A549 treated with CORT108297 at 1 μM for 4 hours (cell line): ENCODE data around the gene ZNF763. TPM values are rescaled to one million over a fixed set of nuclear protein-coding genes. Genes with fewer than 3 reads are reported as not detected.

Experiments used
- total RNA-seq: library from RNA; stranded (reverse); fragments of 200-300 nt; extraction: Qiagen RNA extraction; gene quantifications from 5 replicates; pipeline ENCODE4 v1.2.3, GENCODE V29; 2022

ZNF763 gene
- not detected in 5 replicates for total RNA-seq

DNA sequence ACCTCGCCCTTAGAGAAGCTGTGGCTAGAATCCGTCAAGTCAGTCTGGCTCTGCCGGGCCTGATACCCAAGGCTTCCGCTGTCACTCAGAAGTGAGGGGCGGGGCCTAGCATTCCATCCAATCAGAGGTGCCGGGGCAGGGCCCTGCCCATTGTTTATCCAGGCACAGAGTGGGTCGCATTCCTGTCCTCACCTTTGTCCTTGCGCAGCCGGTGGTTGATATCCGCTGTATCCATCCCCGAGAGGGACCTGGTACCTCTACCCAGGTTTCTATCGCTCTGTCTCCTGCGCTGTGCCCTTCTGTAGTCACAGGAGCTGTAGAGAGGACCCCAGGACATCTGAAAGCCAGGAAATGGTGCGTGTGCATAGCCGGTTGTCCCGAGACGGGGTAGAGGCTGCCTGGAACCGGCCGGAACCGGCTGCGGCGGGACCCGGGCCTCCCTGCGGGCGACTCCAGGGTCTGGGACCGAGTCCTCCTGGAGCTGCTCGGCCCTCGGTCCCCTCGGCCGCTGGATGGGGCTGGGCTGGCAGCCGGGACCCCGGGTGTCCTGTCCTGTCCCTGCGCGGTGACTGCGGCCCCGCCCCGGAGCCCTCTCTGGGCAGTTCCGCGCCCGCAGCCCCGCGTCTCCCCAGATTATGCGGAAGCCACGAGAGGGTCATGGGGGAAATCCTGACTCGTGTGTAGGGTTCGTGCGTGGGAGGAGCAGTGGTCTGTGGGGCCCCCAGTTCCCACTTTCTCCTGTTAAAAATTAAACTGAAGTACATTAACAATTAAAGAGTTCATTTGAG, at the start of gene ZNF763:
Gene ZNF763, plus strand, starts transcription at position 183 of the 788 bp plus-strand sequence. Its CDS starts 169 bp downstream, at position 352.

DNA sequence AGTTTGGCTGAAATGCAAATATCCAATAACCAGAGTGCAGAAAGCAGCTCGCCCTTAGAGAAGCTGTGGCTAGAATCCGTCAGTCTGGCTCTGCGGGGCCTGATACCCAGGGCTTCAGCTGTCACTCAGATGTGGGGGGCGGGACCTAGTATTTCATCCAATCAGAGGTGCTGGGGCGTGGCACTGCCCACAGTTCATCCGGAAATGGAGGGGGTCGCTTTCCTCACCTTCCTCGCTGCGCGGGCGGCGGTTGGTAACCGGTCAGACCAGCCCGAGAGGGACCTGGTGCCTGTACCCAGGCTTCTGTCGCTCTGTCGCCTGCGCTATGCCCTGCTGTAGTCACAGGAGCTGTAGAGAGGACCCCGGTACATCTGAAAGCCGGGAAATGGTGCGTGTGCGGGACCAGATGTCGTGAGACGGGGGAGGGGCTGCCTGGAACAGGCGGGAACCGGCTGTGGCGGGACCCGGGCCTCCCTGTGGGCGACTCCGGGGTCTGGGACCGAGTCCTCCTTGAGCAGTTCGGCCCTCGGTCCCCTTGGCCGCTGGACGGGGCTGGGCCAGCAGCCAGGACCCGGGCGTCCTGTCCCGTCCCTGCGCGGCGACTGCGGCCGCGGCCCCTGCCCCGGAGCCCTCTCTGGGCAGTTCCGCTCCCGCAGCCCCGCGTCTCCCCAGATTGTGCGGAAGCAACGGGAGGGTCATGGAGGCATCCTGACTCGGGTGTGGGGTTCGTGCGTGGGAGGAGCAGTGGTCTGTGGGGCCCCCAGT, 39.8 kb upstream of the ZNF763 start, which contains the start of gene ZNF700:
Gene ZNF700, plus strand, starts transcription at position 222 of the 765 bp plus-strand sequence. Its CDS starts 104 bp downstream, at position 326.

Other genes with a start within 250 kb of the ZNF763 start
- 1.9 to 3.1 TPM (median 2.7 TPM) in 5 replicates for gene ZNF823, start 226.1 kb upstream of the ZNF763 start, total RNA-seq
- gene ZNF441, start 198.0 kb upstream of the ZNF763 start, total RNA-seq: 0.02 TPM in 2 of 5 replicates, not detected in the others
- gene ZNF491, start 166.5 kb upstream of the ZNF763 start, total RNA-seq: not detected in 5 replicates
- gene ZNF440, start 150.8 kb upstream of the ZNF763 start, total RNA-seq: 0.02 to 0.04 TPM (median 0.03 TPM) in 3 of 5 replicates, not detected in the others
- gene ZNF439, start 116.3 kb upstream of the ZNF763 start, total RNA-seq: not detected in 5 replicates
- not detected in 5 replicates for gene ZNF69, start 77.3 kb upstream of the ZNF763 start, total RNA-seq
- gene ZNF700, start 39.9 kb upstream of the ZNF763 start, total RNA-seq: 0.26 to 0.55 TPM (median 0.29 TPM) in 5 replicates
- not detected in 5 replicates for gene ZNF433, start 70.6 kb downstream of the ZNF763 start, total RNA-seq
- gene ZNF878, start 87.9 kb downstream of the ZNF763 start, total RNA-seq: not detected in 5 replicates
- not detected in 5 replicates for gene ZNF844, start 99.7 kb downstream of the ZNF763 start, total RNA-seq
- gene ZNF20, start 175.3 kb downstream of the ZNF763 start, total RNA-seq: 0.12 to 0.37 TPM (median 0.20 TPM) in 5 replicates
- gene ZNF625, start 191.7 kb downstream of the ZNF763 start, total RNA-seq: not detected in 5 replicates
- 1.2 to 2.0 TPM (median 1.7 TPM) in 5 replicates for gene ZNF136, start 198.1 kb downstream of the ZNF763 start, total RNA-seq